NCI-H146 treated with DMSO at 0.1 percent for 48 hours (cell line): ENCODE data around the gene ZNF718.
"Not testable (repeated sequence)": the region's sequence is repeated elsewhere in the genome, so short reads cannot be mapped to it uniquely, and the experiment has no call there.

Experiments used
- DNase-seq: peaks from one replicate; lab custom pipeline; 2025; ENCODE audit not compliant: unreplicated experiment; lab: John Stamatoyannopoulos, UW

The ZNF718 gene

GRCh38 chr4:124275-125081 lies at the start of gene ZNF718:
TSS of gene ZNF718 (plus strand) at chr4:124501. CDS start at chr4:124671, 170 bp downstream.
- DNase-seq = peak; percentile 83

GRCh38 chr4:85951-86350 lies 38.4 kb upstream of the ZNF718 start:
- no peak for DNase-seq

DNA sequence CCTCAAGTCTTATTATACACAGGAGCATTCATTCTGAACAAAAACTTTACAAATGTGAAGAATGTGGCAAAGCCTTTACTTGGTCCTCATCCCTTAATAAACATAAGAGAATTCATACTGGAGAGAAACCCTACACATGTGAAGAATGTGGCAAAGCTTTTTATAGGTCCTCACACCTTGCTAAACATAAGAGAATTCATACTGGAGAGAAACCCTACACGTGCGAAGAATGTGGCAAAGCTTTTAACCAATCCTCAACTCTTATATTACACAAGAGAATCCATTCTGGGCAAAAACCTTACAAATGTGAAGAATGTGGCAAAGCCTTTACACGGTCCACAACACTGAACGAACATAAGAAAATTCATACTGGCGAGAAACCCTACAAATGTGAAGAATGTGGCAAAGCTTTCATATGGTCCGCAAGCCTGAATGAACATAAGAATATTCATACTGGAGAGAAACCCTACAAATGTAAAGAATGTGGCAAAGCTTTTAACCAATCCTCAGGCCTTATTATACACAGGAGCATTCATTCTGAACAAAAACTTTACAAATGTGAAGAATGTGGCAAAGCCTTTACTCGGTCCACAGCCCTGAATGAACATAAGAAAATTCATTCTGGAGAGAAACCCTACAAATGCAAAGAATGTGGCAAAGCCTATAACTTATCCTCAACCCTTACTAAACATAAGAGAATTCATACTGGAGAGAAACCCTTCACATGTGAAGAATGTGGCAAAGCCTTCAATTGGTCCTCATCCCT lies 37.6 kb upstream of the ZNF718 start:
- not testable (repeated sequence) for DNase-seq

DNA sequence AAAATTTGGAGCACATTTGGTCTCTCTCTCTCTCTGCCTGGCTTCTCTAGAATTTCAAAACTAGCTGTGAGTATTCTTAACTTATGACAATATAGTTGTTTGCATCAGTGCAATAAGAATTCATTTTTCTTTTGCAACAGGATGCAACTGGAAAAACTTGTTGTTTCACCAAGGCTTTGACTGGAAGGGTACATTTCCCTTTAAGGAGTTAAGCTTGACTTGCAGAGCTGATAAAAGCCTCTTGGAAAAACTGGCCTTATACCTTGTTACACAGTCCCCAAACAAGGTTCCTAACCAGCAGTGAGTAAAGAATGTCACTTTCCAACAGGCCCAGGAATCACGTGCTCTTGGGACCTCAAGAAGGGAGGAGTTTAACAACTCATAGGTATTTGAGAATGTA lies 25.9 kb upstream of the ZNF718 start:
- no peak for DNase-seq

- no peak for DNase-seq
These were observed 24.4 kb upstream of the ZNF718 start for GRCh38 chr4:99863-100262.

GRCh38 chr4:107083-107443 lies 17.2 kb upstream of the ZNF718 start:
- no peak for DNase-seq

GRCh38 chr4:107444-108429 lies 16.6 kb upstream of the ZNF718 start:
- no peak for DNase-seq

DNA sequence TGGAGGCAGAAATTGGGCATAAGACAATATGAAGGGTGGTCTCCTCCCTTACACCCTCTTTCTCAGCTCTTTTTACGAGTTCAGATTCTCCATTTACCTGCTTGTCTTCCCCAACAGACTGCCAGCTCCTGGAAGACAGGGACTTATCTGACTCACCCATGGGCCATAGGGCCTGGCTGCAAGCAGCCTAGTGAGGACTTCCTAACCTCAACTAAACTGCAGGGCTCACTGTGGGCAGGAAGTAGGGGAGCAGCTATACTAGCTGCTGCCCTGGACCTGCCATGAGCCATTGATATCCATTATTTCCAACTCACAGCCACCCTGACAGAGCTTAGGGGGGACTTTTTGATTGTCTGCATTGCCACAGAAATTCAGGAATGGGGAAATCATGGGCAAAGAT lies 11.5 kb upstream of the ZNF718 start:
- no peak for DNase-seq

DNA sequence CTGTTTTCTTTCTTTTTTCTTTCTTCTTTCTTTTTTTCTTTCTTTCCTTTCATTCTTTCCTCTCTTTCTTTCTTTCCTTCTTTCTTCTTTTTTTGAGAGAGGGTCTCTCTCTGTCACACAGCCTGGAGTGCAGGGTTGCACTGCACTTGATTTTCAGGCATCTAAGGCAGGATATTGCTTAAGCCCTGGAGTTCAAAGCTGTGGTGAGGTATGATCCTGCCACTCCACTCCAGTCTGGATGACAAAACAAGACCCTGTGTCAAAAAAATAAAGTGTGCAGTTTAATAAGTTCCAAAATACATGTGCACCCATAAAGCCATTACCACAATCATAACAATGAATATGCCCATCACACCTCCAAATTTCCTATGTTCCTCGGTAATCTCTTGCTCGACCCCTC lies 10.6 kb upstream of the ZNF718 start:
- no peak for DNase-seq

DNA sequence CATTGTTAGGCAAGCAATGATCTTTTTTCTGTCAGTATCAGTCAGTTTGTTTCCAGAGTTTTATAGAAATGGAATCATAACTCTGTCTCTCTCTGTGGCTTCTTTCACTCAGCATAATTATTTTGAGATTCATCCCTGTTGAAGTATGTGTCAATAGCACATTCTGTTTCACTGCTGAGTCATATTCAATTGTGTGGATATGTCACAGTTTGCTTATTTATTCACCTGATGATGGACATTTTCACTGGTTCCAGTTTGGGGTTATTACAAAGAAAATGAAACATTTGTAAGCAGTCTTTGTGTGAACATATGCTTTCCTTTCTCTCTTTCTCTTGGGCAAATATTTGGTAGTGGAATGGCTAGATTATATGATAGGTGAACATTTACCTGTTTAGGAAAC lies 10.2 kb upstream of the ZNF718 start:
- no peak for DNase-seq

DNA sequence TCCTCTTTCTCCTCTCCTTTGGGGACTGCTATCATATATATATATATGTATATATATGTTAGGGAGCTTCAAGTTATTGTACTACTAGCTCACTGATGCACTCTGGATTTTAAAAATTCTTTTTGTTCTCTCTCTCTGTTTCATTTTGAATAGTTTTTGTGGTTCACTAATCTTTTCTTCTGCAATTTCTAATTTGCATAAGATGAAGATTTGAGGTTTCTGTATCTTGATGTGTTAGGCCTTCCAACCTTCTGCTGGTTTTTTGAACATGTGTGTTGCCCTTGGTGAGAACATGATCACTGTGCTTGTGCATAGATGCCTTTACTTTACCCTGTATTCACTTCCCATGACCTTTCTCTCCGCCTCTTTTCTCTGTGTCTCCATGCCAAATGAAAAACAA lies 7.8 kb upstream of the ZNF718 start:
- DNase-seq = no peak

GRCh38 chr4:120616-121015 lies 3.7 kb upstream of the ZNF718 start:
- no peak for DNase-seq

GRCh38 chr4:121408-122084 lies 2.8 kb upstream of the ZNF718 start:
- no peak for DNase-seq

GRCh38 chr4:123922-124274 lies 403 bp upstream of the ZNF718 start:
- DNase-seq = not testable (repeated sequence)

- peak; percentile 10 for DNase-seq
These were observed 930 bp downstream of the ZNF718 start for GRCh38 chr4:125091-125771.

DNA sequence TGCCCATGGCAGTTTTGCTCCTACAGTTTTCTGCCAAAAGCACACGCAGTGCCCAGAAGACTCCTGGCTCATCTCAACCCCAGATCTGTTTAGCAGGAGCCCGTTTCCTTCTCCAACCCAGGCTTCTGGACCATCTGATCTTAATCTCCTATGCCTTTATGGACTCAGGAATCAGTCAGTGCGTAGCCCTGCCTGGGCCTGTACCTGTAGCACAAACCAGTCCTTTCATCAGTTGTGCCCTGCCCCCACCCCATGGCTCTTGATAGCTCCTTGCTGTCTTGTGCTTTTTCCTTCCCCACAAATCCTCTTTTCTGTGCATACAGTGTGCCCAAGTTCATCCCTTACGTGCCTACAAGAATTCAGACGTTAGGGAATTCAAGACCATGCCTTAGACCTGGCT lies 1.5 kb downstream of the ZNF718 start:
- DNase-seq = no peak

- no peak for DNase-seq
These were observed 8.2 kb downstream of the ZNF718 start for GRCh38 chr4:132483-132882.

DNA sequence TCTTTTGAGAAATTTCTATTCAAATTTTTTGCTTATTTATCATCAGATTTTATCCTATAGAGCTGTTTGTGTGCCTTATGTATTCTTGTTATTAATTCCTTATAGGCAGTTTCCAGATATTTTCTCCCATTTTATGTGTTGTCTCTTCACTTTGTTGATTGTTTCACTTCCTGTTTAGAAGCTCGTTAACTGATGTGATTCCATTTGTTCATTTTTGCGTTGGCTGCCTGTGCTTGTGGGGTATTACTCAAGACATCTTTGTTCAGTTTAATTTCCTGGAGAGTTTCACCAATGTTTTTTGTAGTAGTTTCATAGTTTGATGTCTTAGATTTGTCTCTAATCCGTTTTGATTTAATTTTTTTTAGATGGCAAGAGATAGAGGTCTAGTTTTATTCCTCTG lies 14.6 kb downstream of the ZNF718 start:
- no peak for DNase-seq

DNA sequence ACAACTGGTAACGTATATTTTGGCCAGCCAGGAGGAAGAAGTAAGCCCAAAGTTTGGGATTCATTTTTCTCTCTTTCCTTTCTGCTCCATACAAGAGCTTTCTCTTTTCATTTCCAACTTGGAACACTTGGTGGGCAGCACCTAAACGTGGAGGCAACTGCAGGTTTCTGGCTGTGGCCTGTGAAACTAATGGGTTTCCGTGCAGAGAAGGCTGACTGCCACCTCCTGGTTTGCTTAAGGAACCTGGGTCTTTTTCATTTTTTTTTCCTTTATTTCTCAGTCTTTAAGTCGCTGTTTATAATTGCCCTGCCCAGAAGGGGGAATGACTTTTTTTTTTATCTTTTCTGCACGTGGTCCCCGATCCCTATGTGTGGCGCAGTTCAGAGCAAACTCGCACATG lies 15.4 kb downstream of the ZNF718 start:
- DNase-seq = no peak

DNA sequence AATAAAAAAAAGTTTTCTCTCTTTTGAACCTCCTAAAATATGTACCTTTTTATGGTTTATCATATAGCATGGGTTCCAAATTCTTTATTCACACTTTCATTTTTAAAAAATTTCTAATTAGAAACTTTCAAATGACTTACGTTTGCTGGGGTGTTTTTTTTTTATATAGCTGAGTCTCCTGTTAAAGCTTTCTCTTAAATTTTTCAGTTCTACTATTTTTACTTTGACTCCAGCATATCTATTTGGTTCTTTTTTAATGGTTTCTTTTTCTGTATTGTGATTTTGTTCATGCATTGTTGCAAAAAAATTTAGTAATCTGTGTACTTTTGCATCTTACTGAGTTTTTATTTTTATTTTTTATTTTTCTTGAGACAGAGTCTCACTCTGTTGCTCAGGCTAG lies 22.3 kb downstream of the ZNF718 start:
- no peak for DNase-seq
